Measurements from ENCODE around the gene MYO6. TPM values are rescaled to one million over a fixed set of nuclear protein-coding genes. Genes with fewer than 3 reads are reported as not detected.

MYO6 gene
- total and polyA plus RNA-seq, 2 of the 4 experiments (the other 2 are of a cell fraction) = 6.1 to 6.8 TPM

DNA sequence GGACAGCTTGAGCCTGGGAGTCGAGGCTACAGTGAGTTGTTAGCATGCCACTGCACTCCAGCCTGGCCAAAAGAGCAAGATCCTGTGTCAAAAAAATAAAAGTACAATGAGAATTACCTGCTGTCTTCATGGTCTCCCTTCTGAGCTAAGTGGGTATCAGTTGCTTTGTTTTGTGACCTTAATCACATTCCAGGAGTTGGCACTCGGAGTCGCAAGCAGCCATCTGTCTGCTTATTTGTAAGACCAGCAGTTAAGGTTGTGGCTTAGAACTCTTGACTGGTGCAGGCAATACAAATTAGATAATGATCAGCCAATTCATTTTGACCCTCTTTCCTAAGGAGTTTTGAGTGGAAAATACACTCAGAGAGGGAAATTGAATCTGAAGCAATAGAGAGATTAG lies 114.0 kb downstream of the MYO6 start:
- intact Hi-C loops (cut with micrococcal nuclease) = no loop called here

More for the DNA sequence above, 114.0 kb downstream of the MYO6 start:
- no peak overlapping the region for H3K4ac ChIP-seq (ENCODE audit: low read depth, low read length)
- no peaks in the 10 kb centered on the region for H4K20me1 ChIP-seq (ENCODE audit: insufficient read depth, low read length)
- TF ChIP-seq POLR2A (IDR thresholded peaks at IDR 0.05; ENCODE audit: low read depth, low read length) (no peak), MAFK (IDR thresholded peaks at IDR 0.05; ENCODE audit: low read depth, low read length) (no peak), CHD1 (IDR thresholded peaks at IDR 0.05; ENCODE audit: low read depth, low read length) (no peak), CEBPB (IDR thresholded peaks at IDR 0.05; ENCODE audit: low read depth, low read length) (no peak), BHLHE40 (IDR thresholded peaks at IDR 0.05; ENCODE audit: low read depth, low read length) (no peak), RFX5 (IDR thresholded peaks at IDR 0.05; ENCODE audit: low read depth, low read length) (no peak), NFE2L2 (IDR thresholded peaks at IDR 0.05; ENCODE audit: low read depth, low read length) (no peak), RCOR1 (IDR thresholded peaks at IDR 0.05; ENCODE audit: insufficient replicate concordance, low read length) (no peak), FOS (IDR thresholded peaks at IDR 0.05; ENCODE audit: low read depth, low read length) (no peak), SMC3 (IDR thresholded peaks at IDR 0.05; ENCODE audit: low read depth, low read length) (no peak)
- TF ChIP-seq, protein P1, sequence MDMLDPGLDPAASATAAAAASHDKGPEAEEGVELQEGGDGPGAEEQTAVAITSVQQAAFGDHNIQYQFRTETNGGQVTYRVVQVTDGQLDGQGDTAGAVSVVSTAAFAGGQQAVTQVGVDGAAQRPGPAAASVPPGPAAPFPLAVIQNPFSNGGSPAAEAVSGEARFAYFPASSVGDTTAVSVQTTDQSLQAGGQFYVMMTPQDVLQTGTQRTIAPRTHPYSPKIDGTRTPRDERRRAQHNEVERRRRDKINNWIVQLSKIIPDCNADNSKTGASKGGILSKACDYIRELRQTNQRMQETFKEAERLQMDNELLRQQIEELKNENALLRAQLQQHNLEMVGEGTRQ (IDR thresholded peaks at IDR 0.05; ENCODE audit: low read depth, low read length) = no peak
- TF ChIP-seq, protein P2, sequence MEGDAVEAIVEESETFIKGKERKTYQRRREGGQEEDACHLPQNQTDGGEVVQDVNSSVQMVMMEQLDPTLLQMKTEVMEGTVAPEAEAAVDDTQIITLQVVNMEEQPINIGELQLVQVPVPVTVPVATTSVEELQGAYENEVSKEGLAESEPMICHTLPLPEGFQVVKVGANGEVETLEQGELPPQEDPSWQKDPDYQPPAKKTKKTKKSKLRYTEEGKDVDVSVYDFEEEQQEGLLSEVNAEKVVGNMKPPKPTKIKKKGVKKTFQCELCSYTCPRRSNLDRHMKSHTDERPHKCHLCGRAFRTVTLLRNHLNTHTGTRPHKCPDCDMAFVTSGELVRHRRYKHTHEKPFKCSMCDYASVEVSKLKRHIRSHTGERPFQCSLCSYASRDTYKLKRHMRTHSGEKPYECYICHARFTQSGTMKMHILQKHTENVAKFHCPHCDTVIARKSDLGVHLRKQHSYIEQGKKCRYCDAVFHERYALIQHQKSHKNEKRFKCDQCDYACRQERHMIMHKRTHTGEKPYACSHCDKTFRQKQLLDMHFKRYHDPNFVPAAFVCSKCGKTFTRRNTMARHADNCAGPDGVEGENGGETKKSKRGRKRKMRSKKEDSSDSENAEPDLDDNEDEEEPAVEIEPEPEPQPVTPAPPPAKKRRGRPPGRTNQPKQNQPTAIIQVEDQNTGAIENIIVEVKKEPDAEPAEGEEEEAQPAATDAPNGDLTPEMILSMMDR (conservative IDR thresholded peaks at IDR 0.05; ENCODE audit: low read depth, low read length) = no peak
- no peak overlapping the region for H3K9ac ChIP-seq (ENCODE audit: low read depth, low read length)
- no peak overlapping the region for H2BK15ac ChIP-seq (ENCODE audit: low read depth, low read length)
- H2BK20ac ChIP-seq (ENCODE audit: low read depth, low read length) = no peak overlapping the region
- no peaks in the 10 kb centered on the region for H3K9me3 ChIP-seq (ENCODE audit: control insufficient read depth, insufficient read depth, low read length)
- ChIA-PET CTCF (no interaction called here), POLR2A (ENCODE audit: unreplicated experiment) (no interaction called here)
- no peak overlapping the region for H4K91ac ChIP-seq (ENCODE audit: insufficient read depth, low read depth, low read length)
- no peak overlapping the region for H3K4me3 ChIP-seq (ENCODE audit: insufficient read depth, low read depth, low read length)
- peaks cover 14% of the 10 kb centered on the region for H3K36me3 ChIP-seq (ENCODE audit: control insufficient read depth, insufficient read depth, low read length)
- no peak for DNase-seq
- no peak overlapping the region for H3K56ac ChIP-seq (ENCODE audit: extremely low read depth, insufficient read depth, low read length)
- no peaks in the 10 kb centered on the region for H3K9me1 ChIP-seq (ENCODE audit: insufficient read depth, low read length)
- H3K18ac ChIP-seq (ENCODE audit: low read depth, low read length) = no peak overlapping the region
- no peak overlapping the region for H4K8ac ChIP-seq (ENCODE audit: low read depth in 2 of 2, low read length in 2 of 2)
- no peak overlapping the region for H2AK9ac ChIP-seq (replicated peaks; ENCODE audit: low read depth, low read length, poor library complexity)
- no peak overlapping the region for H3K23ac ChIP-seq (ENCODE audit: low read depth, low read length)
- H2BK5ac ChIP-seq (ENCODE audit: low read depth, low read length, poor library complexity, severe bottlenecking) = no peak overlapping the region
- no peak overlapping the region for H3K14ac ChIP-seq (replicated peaks; ENCODE audit: low read depth, low read length)
- no peak overlapping the region for H3K27ac ChIP-seq (ENCODE audit: insufficient read depth, low read length)
- WGBS, 2 experiments (ENCODE audit: extremely low coverage in 2 of 2, insufficient read length in 1 of 2) = no CpG with 5 or more reads among the region's 3 CpGs
- H2AK5ac ChIP-seq (ENCODE audit: low read depth, low read length) = no peak overlapping the region
- dilution Hi-C loops (cut with HindIII; ENCODE audit: low sequenced_read_pairs, unreplicated experiment) = no loop called here
- no peak for ATAC-seq (ENCODE audit: low read depth)
- no peaks in the 10 kb centered on the region for H3K79me1 ChIP-seq (ENCODE audit: low read depth in 1 of 2, low read length in 2 of 2)
- in situ Hi-C loops (cut with MboI; ENCODE audit: low sequenced_read_pairs) = no loop called here
- H4K5ac ChIP-seq (ENCODE audit: low read depth, low read length) = no peak overlapping the region
- BruUV-seq (replicated peaks) = no TSS peak
- H3K27me3 ChIP-seq (ENCODE audit: control insufficient read depth, insufficient read depth, low read length) = no peaks in the 10 kb centered on the region
- H2BK120ac ChIP-seq (ENCODE audit: low read depth, low read length) = no peak overlapping the region
- H3K4me1 ChIP-seq (ENCODE audit: control insufficient read depth, insufficient read depth, low read length) = no peaks in the 10 kb centered on the region; the same call in 1 of the 2 replicates
- no peak overlapping the region for H3K4me2 ChIP-seq (ENCODE audit: low read depth, low read length)
- no peak overlapping the region for H2AFZ ChIP-seq (replicated peaks; ENCODE audit: low read length, poor library complexity)

All from IMR-90 (cell line).